Measurements from ENCODE around the gene EPHA7. TPM values are rescaled to one million over a fixed set of nuclear protein-coding genes. Genes with fewer than 3 reads are reported as not detected.

The EPHA7 gene
- total RNA-seq, 2 experiments from 2014 or later, result not detected

DNA sequence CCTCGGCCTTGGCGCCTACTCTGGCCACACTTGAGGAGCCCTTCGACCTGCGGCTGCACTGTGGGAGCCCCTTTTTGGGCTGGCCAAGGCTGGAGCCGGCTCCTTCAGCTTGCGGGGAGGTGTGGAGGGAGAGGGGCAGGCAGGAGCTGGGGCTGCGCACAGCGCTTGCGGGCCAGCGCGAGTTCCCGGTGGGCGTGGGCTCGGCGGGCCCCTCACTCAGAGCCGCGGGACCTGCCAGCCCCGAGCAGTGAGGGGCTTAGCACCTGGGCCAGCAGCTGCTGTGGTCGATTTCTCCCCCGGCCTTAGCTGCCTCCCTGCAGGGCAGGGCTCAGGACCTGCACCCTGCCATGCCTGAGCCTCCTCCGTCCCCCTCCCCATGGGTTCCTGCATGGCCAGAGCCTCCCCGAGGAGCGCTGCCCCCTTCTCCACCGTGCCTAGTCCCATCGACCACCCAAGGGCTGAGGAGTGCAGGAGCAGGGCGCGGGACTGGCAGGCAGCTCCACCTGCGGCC is 136.8 kb downstream of the EPHA7 start:
- TF ChIP-seq, protein P1, sequence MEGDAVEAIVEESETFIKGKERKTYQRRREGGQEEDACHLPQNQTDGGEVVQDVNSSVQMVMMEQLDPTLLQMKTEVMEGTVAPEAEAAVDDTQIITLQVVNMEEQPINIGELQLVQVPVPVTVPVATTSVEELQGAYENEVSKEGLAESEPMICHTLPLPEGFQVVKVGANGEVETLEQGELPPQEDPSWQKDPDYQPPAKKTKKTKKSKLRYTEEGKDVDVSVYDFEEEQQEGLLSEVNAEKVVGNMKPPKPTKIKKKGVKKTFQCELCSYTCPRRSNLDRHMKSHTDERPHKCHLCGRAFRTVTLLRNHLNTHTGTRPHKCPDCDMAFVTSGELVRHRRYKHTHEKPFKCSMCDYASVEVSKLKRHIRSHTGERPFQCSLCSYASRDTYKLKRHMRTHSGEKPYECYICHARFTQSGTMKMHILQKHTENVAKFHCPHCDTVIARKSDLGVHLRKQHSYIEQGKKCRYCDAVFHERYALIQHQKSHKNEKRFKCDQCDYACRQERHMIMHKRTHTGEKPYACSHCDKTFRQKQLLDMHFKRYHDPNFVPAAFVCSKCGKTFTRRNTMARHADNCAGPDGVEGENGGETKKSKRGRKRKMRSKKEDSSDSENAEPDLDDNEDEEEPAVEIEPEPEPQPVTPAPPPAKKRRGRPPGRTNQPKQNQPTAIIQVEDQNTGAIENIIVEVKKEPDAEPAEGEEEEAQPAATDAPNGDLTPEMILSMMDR (conservative IDR thresholded peaks at IDR 0.05; ENCODE audit: low read length), result no peak
- TF ChIP-seq EZH2phosphoT487 (IDR thresholded peaks at IDR 0.05; ENCODE audit: borderline replicate concordance, low read depth, low read length), result no peak
- H3K4me3 ChIP-seq (ENCODE audit: low read depth, low read length, poor library complexity, severe bottlenecking), result no peak overlapping the region
- intact Hi-C loops (cut with micrococcal nuclease; ENCODE audit: unreplicated experiment), result no loop called here
- H3K9me3 ChIP-seq (ENCODE audit: low read length), result no peaks in the 10 kb centered on the region
- no peak overlapping the region for H3K4me2 ChIP-seq (ENCODE audit: low read length)
- H3K36me3 ChIP-seq (ENCODE audit: insufficient read depth, low read length), result no peaks in the 10 kb centered on the region
- CTCF ChIA-PET (ENCODE audit: unreplicated experiment), result no interaction called here
- H4K20me1 ChIP-seq (ENCODE audit: insufficient read depth, low read length), result no peaks in the 10 kb centered on the region
- no peaks in the 10 kb centered on the region for H3K4me1 ChIP-seq (ENCODE audit: insufficient read depth, low read length, poor library complexity, severe bottlenecking)
- DNase-seq (ENCODE audit: low spot score), result no peak
- no peaks in the 10 kb centered on the region for H3K9me2 ChIP-seq (ENCODE audit: insufficient read depth, low read length)
- POLR2A ChIA-PET, result no interaction called here
- no TSS peak for BruUV-seq (replicated peaks)
- H3K27ac ChIP-seq (ENCODE audit: low read depth, low read length, poor library complexity, severe bottlenecking), result no peak overlapping the region
- H2AFZ ChIP-seq (ENCODE audit: low read length), result no peak overlapping the region
- H3K79me2 ChIP-seq (ENCODE audit: insufficient read depth, low read depth, low read length), result no peaks in the 10 kb centered on the region

DNA sequence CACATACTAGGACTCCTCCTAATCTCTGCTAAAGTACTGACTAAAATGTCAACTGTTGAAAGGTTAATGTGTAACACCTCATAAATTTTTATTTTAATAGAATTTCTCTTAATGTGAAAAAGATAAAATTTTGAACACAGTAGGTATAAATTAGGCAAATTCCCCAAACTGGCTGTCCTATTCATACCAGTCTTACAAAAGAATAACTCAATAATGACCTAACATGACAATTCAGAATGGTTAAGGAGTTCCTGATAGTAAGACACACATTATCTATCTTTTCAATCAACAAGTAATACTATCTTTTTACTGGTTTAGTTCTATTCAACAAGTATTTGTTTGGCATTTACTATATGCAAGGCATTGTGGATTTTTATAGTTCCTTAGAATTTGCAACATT is 141.1 kb downstream of the EPHA7 start:
- ChIA-PET CTCF (ENCODE audit: unreplicated experiment) (no interaction called here), POLR2A (interaction anchor here (1.0 kb wide), 1 partner anchor 60 kb away, joined by 3 read pairs; no protein-coding TSS in a partner anchor)
- intact Hi-C loops (cut with micrococcal nuclease; ENCODE audit: unreplicated experiment), result no loop called here
- H3K4me3 ChIP-seq (ENCODE audit: low read depth, low read length, poor library complexity, severe bottlenecking), result no peak overlapping the region
- H3K36me3 ChIP-seq (ENCODE audit: insufficient read depth, low read length), result no peaks in the 10 kb centered on the region
- no peak for DNase-seq (ENCODE audit: low spot score)
- TF ChIP-seq, protein P1 (conservative IDR thresholded peaks at IDR 0.05; ENCODE audit: low read length), result no peak
- no peak for TF ChIP-seq EZH2phosphoT487 (IDR thresholded peaks at IDR 0.05; ENCODE audit: borderline replicate concordance, low read depth, low read length)
- no peaks in the 10 kb centered on the region for H3K9me2 ChIP-seq (ENCODE audit: insufficient read depth, low read length)
- H3K79me2 ChIP-seq (ENCODE audit: insufficient read depth, low read depth, low read length), result no peaks in the 10 kb centered on the region
- no peaks in the 10 kb centered on the region for H4K20me1 ChIP-seq (ENCODE audit: insufficient read depth, low read length)
- BruUV-seq (replicated peaks), result no TSS peak
- no peaks in the 10 kb centered on the region for H3K4me1 ChIP-seq (ENCODE audit: insufficient read depth, low read length, poor library complexity, severe bottlenecking)
- H3K9me3 ChIP-seq (ENCODE audit: low read length), result no peaks in the 10 kb centered on the region
- no peak overlapping the region for H3K4me2 ChIP-seq (ENCODE audit: low read length)
- H3K27ac ChIP-seq (ENCODE audit: low read depth, low read length, poor library complexity, severe bottlenecking), result no peak overlapping the region
- H2AFZ ChIP-seq (ENCODE audit: low read length), result no peak overlapping the region

DNA sequence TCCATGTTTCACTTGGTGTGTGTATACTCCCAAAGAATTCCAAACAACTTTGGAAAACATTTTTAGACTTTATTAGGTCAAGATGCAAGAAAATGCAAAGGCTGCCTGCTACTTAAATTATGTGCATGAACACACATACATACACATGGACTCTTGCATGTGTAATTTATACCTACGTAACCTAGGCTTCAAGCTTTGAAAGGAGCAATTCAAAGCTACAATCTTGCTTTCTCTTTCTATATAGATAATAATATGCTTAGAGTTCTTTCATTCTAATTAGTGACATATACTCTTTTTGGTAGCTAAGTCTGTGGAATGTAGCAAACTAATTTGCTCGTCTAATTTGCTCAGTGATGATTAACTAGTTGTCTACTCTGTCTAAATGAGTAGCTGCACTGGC is 146.5 kb downstream of the EPHA7 start:
- no peaks in the 10 kb centered on the region for H3K9me3 ChIP-seq (ENCODE audit: low read length)
- BruUV-seq (replicated peaks), result no TSS peak
- no peaks in the 10 kb centered on the region for H3K79me2 ChIP-seq (ENCODE audit: insufficient read depth, low read depth, low read length)
- no peaks in the 10 kb centered on the region for H3K36me3 ChIP-seq (ENCODE audit: insufficient read depth, low read length)
- ChIA-PET POLR2A (interaction anchor here (0.6 to 0.8 kb wide), 2 partner anchors 10 to 352 kb away, joined by 3 read pairs; no protein-coding TSS in a partner anchor), CTCF (ENCODE audit: unreplicated experiment) (no interaction called here)
- H2AFZ ChIP-seq (ENCODE audit: low read length), result no peak overlapping the region
- no peak for DNase-seq (ENCODE audit: low spot score)
- intact Hi-C loops (cut with micrococcal nuclease; ENCODE audit: unreplicated experiment), result no loop called here
- no peak overlapping the region for H3K27ac ChIP-seq (ENCODE audit: low read depth, low read length, poor library complexity, severe bottlenecking)
- H3K4me3 ChIP-seq (ENCODE audit: low read depth, low read length, poor library complexity, severe bottlenecking), result no peak overlapping the region
- H3K9me2 ChIP-seq (ENCODE audit: insufficient read depth, low read length), result no peaks in the 10 kb centered on the region
- no peak for TF ChIP-seq EZH2phosphoT487 (IDR thresholded peaks at IDR 0.05; ENCODE audit: borderline replicate concordance, low read depth, low read length)
- no peak overlapping the region for H3K4me2 ChIP-seq (ENCODE audit: low read length)
- H4K20me1 ChIP-seq (ENCODE audit: insufficient read depth, low read length), result no peaks in the 10 kb centered on the region
- H3K4me1 ChIP-seq (ENCODE audit: insufficient read depth, low read length, poor library complexity, severe bottlenecking), result no peaks in the 10 kb centered on the region

Measured in OCI-LY7 (cell line).